MM.1S (cell line): ENCODE measurements around the gene PLSCR1.

Experiments
- DNase-seq: peaks from one replicate; pipeline ENCODE4 v3.0.0-alpha.2; 2015
- H2AFZ ChIP-seq: fragments of 300-600 bp; sonication (generic); 2 replicates; pipeline ENCODE4 v1.6.0; 2016; ENCODE audit warnings: antibody characterized with exemption, low read length
- H3F3A ChIP-seq: fragments of 300-600 bp; sonication (generic); 2 replicates; pipeline ENCODE4 v1.6.1; 2016; ENCODE audit warnings: mild to moderate bottlenecking, antibody characterized with exemption, low read length, moderate library complexity, mixed read lengths; ENCODE audit not compliant: insufficient read depth
- H3K27ac ChIP-seq: fragments of 300-600 bp; sonication (generic); 2 replicates; pipeline ENCODE4 v1.5.1; 2016; ENCODE audit warnings: mild to moderate bottlenecking, low read length
- H3K27me3 ChIP-seq: fragments of 300-600 bp; sonication (generic); replicated peaks from 2 replicates; pipeline ENCODE4 v1.6.0; 2016; ENCODE audit warnings: low read length; ENCODE audit not compliant: insufficient read depth
- H3K36me3 ChIP-seq: fragments of 300-600 bp; sonication (generic); replicated peaks from 2 replicates; pipeline ENCODE4 v1.6.1; 2016; ENCODE audit warnings: mild to moderate bottlenecking, low read length, mixed read lengths; ENCODE audit not compliant: insufficient read depth
- H3K4me1 ChIP-seq: fragments of 300-600 bp; sonication (generic); 2 replicates; pipeline ENCODE4 v1.6.1; 2016; ENCODE audit warnings: low read length, mixed read lengths
- H3K4me2 ChIP-seq: fragments of 300-600 bp; sonication (generic); 2 replicates; pipeline ENCODE4 v1.6.0; 2016; ENCODE audit warnings: low read depth, low read length
- H3K4me3 ChIP-seq: fragments of 300-600 bp; sonication (generic); 2 replicates; pipeline ENCODE4 v1.5.1; 2016; ENCODE audit warnings: low read length, mixed read lengths
- H3K79me2 ChIP-seq: fragments of 300-600 bp; sonication (generic); 2 replicates; pipeline ENCODE4 v1.6.1; 2016; ENCODE audit warnings: mixed run types, low read length, mixed read lengths
- H3K9ac ChIP-seq: fragments of 300-600 bp; sonication (generic); 2 replicates; pipeline ENCODE4 v1.6.1; 2016; ENCODE audit warnings: low read length, mixed read lengths
- H3K9me2 ChIP-seq: fragments of 300-600 bp; sonication (generic); replicated peaks from 2 replicates; pipeline ENCODE4 v1.6.1; 2016; ENCODE audit warnings: mild to moderate bottlenecking, low read length, mixed read lengths; ENCODE audit not compliant: insufficient read depth
- H3K9me3 ChIP-seq: fragments of 300-600 bp; sonication (generic); replicated peaks from 2 replicates; pipeline ENCODE4 v1.6.1; 2016; ENCODE audit warnings: mild to moderate bottlenecking, low read length, mixed read lengths; ENCODE audit not compliant: insufficient read depth
- H4K20me1 ChIP-seq: fragments of 300-600 bp; sonication (generic); 2 replicates; pipeline ENCODE4 v1.6.1; 2016; ENCODE audit warnings: mild to moderate bottlenecking, low read length, moderate library complexity, mixed read lengths; ENCODE audit not compliant: insufficient read depth
- EZH2 ChIP-seq: fragments of 300-600 bp; sonication (generic); optimal IDR thresholded peaks from 2 replicates; pipeline ENCODE3; 2017; ENCODE audit warnings: low read depth, mild to moderate bottlenecking, antibody characterized with exemption, low read length, mixed read lengths
- EZH2phosphoT487 ChIP-seq: fragments of 300-600 bp; sonication (generic); IDR thresholded peaks from 2 replicates; pipeline ENCODE4 v1.6.1; 2018; ENCODE audit warnings: antibody characterized with exemption, low read length
- TF ChIP-seq, protein P1 (sequence below): fragments of 300-600 bp; sonication (generic); IDR thresholded peaks from 2 replicates; pipeline ENCODE4 v1.5.1; 2016; ENCODE audit warnings: antibody characterized with exemption, low read length, mixed read lengths

The PLSCR1 gene

GRCh38 chr3:146469150-146470017 lies 75.0 kb downstream of the PLSCR1 start, which contains the start of gene PLSCR2:
PLSCR2 (minus strand) TSS chr3:146469561; CDS start chr3:146459904, 9,657 bp downstream.
- Histone ChIP-seq H3F3A (no peaks in the 10 kb centered on the region), H3K27ac (peak within 1 kb of the TSS; percentile 37; the same call in 1 of the 2 replicates), H4K20me1 (no peaks in the 10 kb centered on the region), H3K27me3 (no peaks in the 10 kb centered on the region), H3K36me3 (no peaks in the 10 kb centered on the region), H3K9me3 (no peaks in the 10 kb centered on the region), H3K4me2 (peak within 1 kb of the TSS; percentile 56), H2AFZ (peak within 1 kb of the TSS; percentile 62), H3K9me2 (no peaks in the 10 kb centered on the region), H3K4me3 (peak within 1 kb of the TSS; percentile 61), H3K4me1 (no peaks in the 10 kb centered on the region), H3K79me2 (no peaks in the 10 kb centered on the region), H3K9ac (peak within 1 kb of the TSS; percentile 55; the same call in 1 of the 2 replicates)
- TF ChIP-seq EZH2phosphoT487: no peak
- TF ChIP-seq EZH2: no peak
- peak; percentile 72 for DNase-seq

- H3F3A ChIP-seq: no peaks in the 10 kb centered on the region
- DNase-seq: no peak
- no peaks in the 10 kb centered on the region for H3K9me2 ChIP-seq
- peak overlapping the region; percentile 37; the same call in 1 of the 2 replicates for H3K27ac ChIP-seq
- H3K36me3 ChIP-seq: no peaks in the 10 kb centered on the region
- no peaks in the 10 kb centered on the region for H4K20me1 ChIP-seq
- H3K4me2 ChIP-seq: peak overlapping the region; percentile 56; the same call in 1 of the 2 replicates
- no peak overlapping the region for H3K9ac ChIP-seq
- peak overlapping the region; percentile 62; the same call in 1 of the 2 replicates for H2AFZ ChIP-seq
- H3K4me1 ChIP-seq: no peaks in the 10 kb centered on the region
- no peaks in the 10 kb centered on the region for H3K9me3 ChIP-seq
- peak overlapping the region; percentile 61; the same call in 1 of the 2 replicates for H3K4me3 ChIP-seq
- no peaks in the 10 kb centered on the region for H3K27me3 ChIP-seq
- no peaks in the 10 kb centered on the region for H3K79me2 ChIP-seq
- TF ChIP-seq, protein P1, sequence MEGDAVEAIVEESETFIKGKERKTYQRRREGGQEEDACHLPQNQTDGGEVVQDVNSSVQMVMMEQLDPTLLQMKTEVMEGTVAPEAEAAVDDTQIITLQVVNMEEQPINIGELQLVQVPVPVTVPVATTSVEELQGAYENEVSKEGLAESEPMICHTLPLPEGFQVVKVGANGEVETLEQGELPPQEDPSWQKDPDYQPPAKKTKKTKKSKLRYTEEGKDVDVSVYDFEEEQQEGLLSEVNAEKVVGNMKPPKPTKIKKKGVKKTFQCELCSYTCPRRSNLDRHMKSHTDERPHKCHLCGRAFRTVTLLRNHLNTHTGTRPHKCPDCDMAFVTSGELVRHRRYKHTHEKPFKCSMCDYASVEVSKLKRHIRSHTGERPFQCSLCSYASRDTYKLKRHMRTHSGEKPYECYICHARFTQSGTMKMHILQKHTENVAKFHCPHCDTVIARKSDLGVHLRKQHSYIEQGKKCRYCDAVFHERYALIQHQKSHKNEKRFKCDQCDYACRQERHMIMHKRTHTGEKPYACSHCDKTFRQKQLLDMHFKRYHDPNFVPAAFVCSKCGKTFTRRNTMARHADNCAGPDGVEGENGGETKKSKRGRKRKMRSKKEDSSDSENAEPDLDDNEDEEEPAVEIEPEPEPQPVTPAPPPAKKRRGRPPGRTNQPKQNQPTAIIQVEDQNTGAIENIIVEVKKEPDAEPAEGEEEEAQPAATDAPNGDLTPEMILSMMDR: no peak
- no peak for TF ChIP-seq EZH2phosphoT487
Measured at GRCh38 chr3:146468671-146469149, 75.7 kb downstream of the PLSCR1 start.

- Histone ChIP-seq H3K4me3 (no peak overlapping the region), H3K9ac (no peak overlapping the region), H3K27me3 (no peaks in the 10 kb centered on the region), H2AFZ (no peak overlapping the region), H3K9me3 (no peaks in the 10 kb centered on the region), H3K4me1 (no peaks in the 10 kb centered on the region), H3K79me2 (no peaks in the 10 kb centered on the region), H4K20me1 (no peaks in the 10 kb centered on the region), H3K36me3 (no peaks in the 10 kb centered on the region), H3K27ac (no peak overlapping the region), H3F3A (no peaks in the 10 kb centered on the region), H3K9me2 (no peaks in the 10 kb centered on the region), H3K4me2 (no peak overlapping the region)
- DNase-seq: no peak
- TF ChIP-seq EZH2 (no peak), EZH2phosphoT487 (no peak)
- TF ChIP-seq, protein P1: no peak
Measured at GRCh38 chr3:146468234-146468633, 76.2 kb downstream of the PLSCR1 start.
